ENCODE measurements around the gene MYO3B.

- TF ChIP-seq, protein P1, sequence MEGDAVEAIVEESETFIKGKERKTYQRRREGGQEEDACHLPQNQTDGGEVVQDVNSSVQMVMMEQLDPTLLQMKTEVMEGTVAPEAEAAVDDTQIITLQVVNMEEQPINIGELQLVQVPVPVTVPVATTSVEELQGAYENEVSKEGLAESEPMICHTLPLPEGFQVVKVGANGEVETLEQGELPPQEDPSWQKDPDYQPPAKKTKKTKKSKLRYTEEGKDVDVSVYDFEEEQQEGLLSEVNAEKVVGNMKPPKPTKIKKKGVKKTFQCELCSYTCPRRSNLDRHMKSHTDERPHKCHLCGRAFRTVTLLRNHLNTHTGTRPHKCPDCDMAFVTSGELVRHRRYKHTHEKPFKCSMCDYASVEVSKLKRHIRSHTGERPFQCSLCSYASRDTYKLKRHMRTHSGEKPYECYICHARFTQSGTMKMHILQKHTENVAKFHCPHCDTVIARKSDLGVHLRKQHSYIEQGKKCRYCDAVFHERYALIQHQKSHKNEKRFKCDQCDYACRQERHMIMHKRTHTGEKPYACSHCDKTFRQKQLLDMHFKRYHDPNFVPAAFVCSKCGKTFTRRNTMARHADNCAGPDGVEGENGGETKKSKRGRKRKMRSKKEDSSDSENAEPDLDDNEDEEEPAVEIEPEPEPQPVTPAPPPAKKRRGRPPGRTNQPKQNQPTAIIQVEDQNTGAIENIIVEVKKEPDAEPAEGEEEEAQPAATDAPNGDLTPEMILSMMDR (IDR thresholded peaks at IDR 0.05) = no peak
- no peak for TF ChIP-seq POLR2A (IDR thresholded peaks at IDR 0.05)
Measured at GRCh38 chr2:170206805-170207407, 29.0 kb downstream of the MYO3B start.
